GM18526 (cell line): Measurements from ENCODE around the gene PLCG2.
A peak's percentile ranks its signal among the peaks of the same experiment; 100 is the strongest.

Experiments
- POLR2A ChIP-seq: IDR thresholded peaks from 3 replicates; pipeline ENCODE4 v1.6.1; 2011; ENCODE audit not compliant: insufficient read length; ENCODE audit errors: extremely low read depth

Gene PLCG2

GRCh38 chr16:81745704-81746558 is 33.2 kb upstream of the PLCG2 start:
- peak; percentile 56 for TF ChIP-seq POLR2A

DNA sequence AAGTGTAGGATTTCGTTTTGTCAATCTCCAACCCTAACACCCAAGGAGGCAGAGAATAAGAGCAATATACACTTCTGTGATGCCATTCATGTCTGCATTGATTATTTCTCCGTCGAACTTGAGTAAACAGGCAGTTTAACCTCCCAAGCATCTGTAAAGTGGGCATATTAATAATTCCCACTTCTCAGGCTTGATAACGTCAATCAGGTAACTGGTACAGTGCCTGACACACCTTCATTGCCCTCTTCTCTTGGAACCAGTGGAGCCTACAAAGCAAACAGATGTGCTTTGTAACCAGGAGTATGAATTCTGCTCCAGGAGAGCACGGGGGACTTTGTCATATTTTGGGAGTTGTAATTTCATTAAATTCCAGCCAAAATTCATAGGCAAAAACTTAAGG is 32.5 kb upstream of the PLCG2 start:
- no peak for TF ChIP-seq POLR2A

DNA sequence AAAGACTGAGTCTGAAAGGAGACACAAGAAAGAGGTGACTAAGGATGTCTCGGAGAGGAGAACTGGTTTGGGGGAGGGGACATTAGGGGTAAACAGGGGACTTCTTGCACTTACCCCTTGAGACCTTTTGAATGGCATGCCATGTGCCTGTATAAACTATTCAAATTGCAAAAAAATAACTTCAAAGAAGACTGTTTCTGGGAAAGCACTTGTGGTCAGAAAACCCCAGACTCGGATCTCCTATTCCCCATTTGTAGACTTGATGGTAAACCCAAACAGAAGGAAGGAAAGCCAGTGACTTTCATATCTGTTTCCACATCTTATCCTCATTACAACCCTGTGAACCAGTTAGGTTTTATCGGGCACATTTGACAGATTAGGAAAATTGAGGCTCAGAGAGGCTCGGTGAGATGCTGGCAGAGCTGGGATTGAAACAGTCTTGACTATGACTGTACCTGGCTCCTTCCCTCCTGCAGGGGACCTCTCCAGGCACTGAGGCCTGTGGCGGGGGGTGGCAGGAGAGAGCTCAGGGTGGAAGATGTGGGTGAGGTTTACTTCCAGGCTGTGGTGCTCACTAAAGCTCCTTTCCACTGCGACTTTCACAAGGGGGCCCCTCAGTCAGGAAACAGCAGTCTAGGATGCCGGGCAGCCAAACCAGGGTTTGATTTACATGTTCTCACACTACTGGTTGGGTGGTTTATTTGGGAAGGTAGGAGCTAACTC is 30.5 kb upstream of the PLCG2 start:
- no peak for TF ChIP-seq POLR2A

DNA sequence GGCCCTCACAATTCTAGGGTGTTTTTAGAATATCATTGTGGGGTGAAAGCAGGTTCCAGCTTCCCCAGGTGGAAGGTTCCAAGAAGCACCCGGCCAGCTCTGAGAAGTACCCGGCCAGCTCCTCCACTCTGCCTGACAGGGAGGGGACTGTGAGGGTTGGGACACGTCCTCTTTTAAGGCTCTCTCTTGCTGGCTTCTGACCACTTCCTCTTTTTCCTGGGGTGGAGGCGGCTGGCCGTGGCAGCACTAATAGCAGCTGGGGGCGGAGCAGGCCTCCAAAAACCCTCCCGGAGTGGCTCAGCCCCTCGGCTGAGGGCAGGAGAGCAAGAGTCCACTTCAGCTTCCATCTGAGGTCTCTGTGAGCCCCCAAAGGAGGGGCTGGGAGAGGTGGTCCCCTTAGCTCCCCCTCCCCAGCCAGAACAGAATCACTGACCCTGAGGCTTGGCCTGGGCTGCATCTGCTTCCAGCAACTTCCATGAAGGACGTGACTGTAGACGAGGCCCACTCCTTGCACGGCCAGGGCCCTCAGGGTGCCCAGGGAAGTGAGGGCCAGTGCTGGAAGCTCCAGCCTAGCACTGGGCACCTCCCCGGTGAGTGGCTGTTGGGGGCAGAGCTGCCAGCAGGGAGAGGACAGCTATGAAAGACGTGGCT is 26.7 kb upstream of the PLCG2 start:
- peak; percentile 65 for TF ChIP-seq POLR2A

DNA sequence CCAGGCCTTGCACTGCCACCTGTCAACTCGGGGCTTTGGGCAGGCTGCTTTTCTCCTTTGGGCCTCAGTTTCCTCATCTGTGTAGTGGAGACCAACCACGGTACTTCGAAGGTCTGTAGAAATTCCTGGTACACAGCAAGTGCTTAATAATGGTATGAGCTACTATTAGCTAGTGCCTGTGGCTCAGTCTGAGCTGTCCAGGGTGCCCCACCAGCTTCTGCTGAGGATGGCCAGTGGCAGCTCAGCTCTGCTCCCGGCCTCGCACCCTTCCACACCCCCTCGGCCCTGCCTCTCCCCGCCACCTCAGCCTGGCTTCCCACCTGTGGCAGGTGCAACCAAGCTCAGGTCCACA is 26.2 kb upstream of the PLCG2 start:
- TF ChIP-seq POLR2A: no peak

DNA sequence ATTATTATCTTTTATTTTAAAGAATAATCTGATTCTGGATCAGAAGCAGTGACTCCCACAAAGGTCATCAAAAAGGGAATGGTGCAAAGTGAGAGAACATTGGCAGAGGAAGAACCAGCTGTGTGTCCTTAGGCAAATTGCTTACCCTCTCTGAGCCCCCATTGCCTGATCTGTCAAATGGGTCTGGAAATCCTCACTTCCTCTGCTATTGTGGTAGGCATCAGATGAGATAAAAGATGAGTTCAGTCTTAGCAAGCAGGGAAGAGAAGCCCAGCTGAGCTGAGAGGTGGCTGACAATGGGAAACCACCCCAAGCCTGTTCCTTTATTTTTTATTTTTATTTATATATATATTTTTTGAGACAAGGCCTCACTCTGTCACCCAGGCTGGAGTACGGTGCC is 24.2 kb upstream of the PLCG2 start:
- TF ChIP-seq POLR2A: no peak

DNA sequence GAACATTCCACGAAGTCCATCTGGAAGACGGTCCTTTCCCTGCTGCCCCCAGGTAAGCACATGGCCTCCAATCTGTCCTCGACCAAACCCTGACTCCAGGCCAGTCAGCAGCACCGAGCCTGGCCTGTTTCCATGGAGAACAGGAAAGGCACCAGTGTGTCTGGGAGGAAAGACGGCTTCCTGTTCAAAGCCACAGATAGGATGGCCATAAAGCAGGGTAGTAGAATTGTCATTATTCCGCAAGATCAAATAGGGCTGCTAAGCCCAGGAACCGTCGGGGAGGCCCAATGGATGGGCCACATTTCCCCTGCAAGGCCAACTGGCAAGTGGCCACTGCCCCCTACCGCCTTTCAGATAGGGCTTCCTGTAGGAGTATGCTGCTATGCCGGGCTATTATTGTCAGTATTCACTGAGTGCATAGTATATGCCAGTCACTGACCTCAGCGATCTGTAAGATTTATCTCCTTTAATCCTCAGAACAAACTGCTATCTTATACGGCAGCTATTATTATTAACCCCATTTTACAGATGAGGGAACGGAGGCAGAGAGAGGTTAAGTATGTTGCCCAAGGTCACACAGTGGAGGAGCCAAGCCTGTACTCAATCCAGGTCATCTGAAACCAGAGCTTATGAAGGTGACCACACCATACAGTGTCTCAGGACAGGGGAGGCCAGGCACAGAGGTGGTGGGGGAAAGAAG is 23.0 kb upstream of the PLCG2 start:
- TF ChIP-seq POLR2A: no peak

DNA sequence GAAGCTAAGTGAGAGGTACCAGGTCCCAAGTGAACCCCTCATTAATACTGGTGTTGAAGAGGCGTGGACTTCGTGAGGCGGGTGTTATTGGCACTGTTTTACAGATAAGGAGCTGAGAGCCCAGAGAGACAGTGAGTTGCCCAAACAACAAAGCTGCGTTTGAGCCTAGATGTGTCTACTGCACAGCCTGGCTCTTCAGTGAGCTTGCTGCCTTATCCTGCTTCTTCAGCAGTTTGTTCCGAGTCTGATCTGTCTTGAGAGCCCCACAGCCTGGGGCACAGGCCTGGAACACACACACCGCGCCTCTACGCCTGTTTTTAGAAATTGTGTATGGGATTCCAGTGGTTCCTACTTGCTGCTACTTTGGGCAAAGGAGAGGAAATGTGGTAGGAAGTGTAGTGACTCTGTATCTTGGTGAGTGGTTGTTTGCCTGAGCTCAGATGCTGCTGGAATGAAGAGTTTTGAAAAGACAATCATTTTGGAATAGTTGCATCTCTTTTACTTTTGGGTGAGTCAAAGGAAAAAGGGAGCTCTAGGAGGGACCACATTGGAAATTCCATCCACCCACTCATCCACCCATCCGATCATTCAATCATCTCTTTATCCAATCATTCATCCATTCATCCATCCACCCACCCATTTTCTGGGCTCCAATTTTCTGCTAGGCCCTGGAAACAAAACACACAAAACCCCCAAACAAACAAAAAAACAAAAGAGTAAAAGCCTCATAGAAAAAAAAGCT is 22.3 kb upstream of the PLCG2 start:
- TF ChIP-seq POLR2A: no peak

DNA sequence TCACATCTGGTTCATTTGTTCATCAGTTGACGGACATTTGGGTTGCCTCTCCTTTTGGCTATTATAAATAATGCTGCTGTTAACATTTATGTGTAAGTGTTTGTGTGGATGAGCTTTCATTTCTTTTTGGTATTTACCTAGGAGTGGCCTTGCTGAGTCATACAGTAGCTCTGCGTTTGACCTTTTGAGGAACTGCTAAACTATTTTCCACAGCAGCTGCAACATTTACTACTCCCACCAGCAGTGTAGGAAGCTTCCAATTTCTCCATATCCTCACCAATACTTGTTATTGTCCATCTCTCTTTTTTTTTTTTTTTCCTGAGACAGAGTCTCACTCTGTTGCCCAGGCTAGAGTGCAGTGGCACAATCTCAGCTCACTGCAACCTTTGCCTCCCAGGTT is 20.7 kb upstream of the PLCG2 start:
- TF ChIP-seq POLR2A: no peak

GRCh38 chr16:81765111-81765919 is 13.8 kb upstream of the PLCG2 start:
- no peak for TF ChIP-seq POLR2A

GRCh38 chr16:81765969-81766368 is 13.1 kb upstream of the PLCG2 start:
- TF ChIP-seq POLR2A: no peak

DNA sequence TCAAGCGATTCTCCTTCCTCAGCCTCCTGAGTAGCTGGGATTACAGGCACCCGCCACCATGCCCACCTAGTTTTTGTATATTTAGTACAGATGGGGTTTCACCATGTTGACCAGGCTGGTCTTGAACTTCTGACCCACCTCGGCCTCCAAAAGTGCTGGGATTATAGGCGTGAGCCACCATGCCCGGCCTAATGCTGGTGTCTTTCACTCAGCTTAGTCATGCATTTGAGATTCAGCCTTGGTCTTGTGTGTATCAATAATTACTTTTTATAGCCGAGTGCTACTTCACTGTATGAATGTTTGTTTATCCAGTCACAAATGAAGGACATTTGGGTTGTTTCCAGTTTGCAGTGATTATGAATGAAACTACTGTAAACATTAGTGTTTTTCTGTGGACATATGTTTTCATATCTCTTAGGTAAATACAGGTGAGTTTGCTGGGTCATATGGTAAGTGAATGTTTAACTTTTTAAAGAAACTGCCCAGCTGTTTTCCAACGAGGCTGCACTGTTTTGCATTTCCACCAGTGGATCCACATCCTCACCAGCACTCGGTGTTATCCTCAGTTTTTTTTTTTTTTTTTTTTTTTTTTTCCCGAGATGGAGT is 11.0 kb upstream of the PLCG2 start:
- TF ChIP-seq POLR2A: no peak

- no peak for TF ChIP-seq POLR2A
These were observed 9.1 kb upstream of the PLCG2 start for GRCh38 chr16:81770008-81770407.

- no peak for TF ChIP-seq POLR2A
These were observed 4.7 kb upstream of the PLCG2 start for GRCh38 chr16:81774348-81774747.
